Brain pericyte (primary cell): ENCODE measurements around the gene SH3RF3.

ENCODE experiments used
- DNase-seq: peaks from one replicate; pipeline ENCODE4 v3.0.0-alpha.2; 2012; ENCODE audit warnings: low read depth, low spot score

The SH3RF3 gene

DNA sequence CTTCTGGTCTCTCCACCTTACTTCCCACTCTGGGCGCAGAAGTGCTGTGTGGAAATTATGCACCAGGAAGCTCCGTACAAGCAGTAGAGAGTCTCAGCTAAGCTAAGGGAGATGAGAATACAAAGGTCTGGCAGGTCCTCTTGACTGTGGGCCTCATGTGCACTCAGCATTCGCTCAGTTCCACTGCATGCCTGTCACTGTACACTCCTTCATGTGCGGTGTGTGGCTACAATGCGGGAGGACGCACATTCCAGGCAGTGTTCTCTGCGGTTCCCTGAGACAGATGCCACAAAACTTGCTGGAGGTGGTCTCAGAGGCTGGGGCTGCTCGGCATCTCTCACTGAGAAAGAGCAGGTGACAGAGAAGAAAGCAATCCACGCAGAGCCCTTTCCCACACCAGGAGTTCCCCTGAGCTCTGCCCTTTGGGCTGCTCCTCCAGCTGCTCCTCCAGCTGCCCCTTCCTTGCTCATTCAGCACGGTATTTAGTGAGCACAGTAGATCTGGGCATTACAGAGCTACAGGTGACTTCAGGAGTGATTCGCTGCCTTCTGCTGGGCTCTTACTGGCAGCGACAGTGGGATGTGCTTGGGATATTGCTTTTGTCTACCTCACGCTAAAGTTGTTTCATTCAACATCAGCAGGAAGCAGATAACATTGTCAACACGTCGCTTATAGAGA, 176.6 kb downstream of the SH3RF3 start:
- no peak for DNase-seq

GRCh38 chr2:109306190-109306589, 177.2 kb downstream of the SH3RF3 start:
- DNase-seq: no peak

DNA sequence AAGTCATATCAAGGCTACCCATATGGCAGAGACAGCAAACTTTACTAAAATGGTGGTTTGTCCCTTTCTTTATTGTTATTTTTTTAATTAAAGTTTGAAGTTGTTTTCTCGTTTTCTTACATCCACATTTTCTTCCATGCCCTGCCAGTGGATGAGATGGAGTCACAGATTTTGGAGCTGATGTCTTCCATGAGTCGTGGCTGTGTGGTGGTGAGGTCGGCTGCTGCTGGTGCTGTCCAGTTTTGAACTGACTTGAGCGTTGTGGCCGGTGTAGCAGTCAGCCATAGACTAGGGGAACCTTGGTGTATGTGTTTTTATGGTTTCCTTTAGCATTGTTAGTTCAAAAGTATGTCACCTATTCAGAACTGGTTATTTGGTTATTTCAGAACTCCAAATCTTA, 182.8 kb downstream of the SH3RF3 start:
- no peak for DNase-seq

GRCh38 chr2:109312902-109313301, 183.9 kb downstream of the SH3RF3 start:
- no peak for DNase-seq

DNA sequence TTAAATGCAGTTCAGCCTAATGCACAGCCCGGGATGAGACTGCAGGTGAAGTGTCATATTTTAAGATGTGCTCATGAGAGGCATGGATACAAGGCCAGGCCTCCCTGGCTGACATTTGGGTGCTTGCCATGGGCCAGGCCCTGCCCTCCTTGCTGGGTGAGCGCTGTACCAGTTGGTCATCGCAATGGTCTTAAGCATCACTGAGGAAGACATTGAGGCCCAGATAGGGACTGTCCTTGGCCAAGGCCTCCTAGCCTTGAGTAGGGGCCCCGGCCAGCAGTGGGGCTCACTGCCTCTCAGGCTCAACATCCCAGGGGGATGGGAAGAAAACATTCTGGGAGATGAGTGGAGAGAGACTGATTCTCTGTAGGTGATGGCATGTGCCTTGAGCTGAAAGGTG, 184.3 kb downstream of the SH3RF3 start:
- DNase-seq: no peak

- DNase-seq: no peak
These were observed 187.1 kb downstream of the SH3RF3 start for GRCh38 chr2:109316091-109316490.

DNA sequence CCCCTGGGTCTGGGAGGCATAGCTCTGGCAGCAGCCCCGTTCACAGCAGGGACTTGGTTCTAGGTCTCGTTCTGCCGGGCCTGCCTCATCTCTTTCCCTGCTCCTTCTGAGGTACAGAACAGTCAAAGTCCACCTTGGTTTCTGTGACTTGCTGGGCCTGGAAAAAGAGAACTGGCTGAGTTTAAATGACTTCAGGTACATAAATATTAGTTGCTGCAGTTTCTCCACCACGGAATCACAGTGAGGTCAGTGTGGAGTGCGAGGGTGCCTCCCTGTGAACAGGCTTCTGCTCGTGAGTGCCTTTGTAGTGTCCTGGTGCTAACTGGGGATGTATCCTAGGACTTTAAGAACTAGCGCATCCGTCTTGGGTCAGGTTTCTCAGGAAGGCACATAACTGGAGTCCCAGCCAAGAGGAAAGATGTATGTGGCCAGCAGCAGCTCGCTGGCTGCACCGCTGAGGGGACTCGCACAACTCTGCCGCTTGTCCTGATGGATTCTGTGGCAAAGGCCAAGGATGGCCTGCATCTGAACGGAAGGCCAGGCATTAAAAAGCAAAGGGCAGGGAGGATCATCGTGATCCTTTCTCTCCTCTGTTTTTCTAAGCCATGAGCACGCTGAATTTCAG, 188.6 kb downstream of the SH3RF3 start:
- DNase-seq: no peak

DNA sequence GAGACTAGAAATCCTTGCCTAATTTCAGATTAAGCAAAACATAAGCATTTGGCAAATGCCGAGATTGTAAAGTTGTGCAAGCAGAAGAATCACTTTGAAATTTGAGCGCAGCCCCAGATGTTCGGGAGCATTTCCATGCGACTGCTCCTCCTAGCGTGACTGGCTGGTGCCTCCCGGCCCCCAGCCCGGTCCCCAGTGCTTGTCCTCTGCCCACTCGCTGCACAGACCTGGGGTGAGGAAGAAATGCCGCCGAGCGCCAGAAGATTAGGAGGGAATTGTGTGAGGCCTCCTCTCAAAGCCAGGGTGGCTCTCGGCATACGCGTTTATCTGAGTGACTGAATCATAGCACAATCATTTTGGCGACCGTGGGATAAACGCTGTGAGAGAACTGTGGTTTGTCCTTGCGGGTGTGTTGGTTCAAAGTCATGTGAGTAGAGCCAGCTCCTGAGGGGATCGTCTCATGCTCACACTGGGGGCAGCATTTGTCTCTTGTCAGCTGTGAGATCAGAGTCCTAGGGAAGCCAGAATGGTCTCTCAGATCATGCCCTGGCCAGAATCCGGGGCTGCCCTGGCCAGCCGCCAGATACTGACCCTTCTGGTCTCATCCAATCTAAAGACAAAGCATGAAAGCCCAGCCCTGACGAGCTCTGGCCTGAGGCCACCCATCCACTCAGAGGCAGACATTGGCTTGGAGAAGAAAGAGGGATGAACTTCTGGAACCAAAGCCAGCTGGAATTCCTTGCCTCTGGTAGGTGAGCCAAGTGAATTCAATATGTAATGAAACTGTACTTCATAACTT, 189.3 kb downstream of the SH3RF3 start:
- DNase-seq: peak; percentile 85

- DNase-seq: no peak
These were observed 189.9 kb downstream of the SH3RF3 start for GRCh38 chr2:109318949-109319342.

- no peak for DNase-seq
These were observed 191.4 kb downstream of the SH3RF3 start for GRCh38 chr2:109320195-109320922.

DNA sequence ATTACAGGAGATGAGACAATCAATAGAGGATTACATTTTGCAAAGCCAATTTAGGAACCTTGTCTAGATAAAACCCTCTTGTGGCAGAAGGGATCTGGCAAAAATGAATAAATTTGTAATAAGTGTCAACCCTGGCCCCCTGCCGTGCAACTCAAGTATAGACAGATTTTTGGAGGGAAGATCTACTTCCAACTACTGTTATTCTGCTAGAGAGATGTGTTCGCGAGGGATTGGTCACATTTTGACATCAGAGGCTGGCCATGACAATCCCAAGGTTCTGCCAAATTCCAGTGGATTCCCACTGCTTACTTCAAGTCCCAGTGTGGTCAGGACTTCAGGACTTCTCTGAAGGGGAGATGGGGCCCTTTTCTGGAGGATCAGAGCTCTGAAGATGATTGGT, 192.6 kb downstream of the SH3RF3 start:
- DNase-seq: no peak

- peak; percentile 90 for DNase-seq
These were observed 193.1 kb downstream of the SH3RF3 start for GRCh38 chr2:109322111-109322510.

- DNase-seq: no peak
These were observed 193.6 kb downstream of the SH3RF3 start for GRCh38 chr2:109322641-109323040.

GRCh38 chr2:109324861-109325260, 195.9 kb downstream of the SH3RF3 start:
- peak; percentile 94 for DNase-seq

- no peak for DNase-seq
These were observed 196.6 kb downstream of the SH3RF3 start for GRCh38 chr2:109325570-109325969.

- DNase-seq: no peak
These were observed 197.3 kb downstream of the SH3RF3 start for GRCh38 chr2:109326306-109326705.

- DNase-seq: no peak
These were observed 201.1 kb downstream of the SH3RF3 start for GRCh38 chr2:109330056-109330455.

- DNase-seq: no peak
These were observed 202.1 kb downstream of the SH3RF3 start for GRCh38 chr2:109331081-109331480.

DNA sequence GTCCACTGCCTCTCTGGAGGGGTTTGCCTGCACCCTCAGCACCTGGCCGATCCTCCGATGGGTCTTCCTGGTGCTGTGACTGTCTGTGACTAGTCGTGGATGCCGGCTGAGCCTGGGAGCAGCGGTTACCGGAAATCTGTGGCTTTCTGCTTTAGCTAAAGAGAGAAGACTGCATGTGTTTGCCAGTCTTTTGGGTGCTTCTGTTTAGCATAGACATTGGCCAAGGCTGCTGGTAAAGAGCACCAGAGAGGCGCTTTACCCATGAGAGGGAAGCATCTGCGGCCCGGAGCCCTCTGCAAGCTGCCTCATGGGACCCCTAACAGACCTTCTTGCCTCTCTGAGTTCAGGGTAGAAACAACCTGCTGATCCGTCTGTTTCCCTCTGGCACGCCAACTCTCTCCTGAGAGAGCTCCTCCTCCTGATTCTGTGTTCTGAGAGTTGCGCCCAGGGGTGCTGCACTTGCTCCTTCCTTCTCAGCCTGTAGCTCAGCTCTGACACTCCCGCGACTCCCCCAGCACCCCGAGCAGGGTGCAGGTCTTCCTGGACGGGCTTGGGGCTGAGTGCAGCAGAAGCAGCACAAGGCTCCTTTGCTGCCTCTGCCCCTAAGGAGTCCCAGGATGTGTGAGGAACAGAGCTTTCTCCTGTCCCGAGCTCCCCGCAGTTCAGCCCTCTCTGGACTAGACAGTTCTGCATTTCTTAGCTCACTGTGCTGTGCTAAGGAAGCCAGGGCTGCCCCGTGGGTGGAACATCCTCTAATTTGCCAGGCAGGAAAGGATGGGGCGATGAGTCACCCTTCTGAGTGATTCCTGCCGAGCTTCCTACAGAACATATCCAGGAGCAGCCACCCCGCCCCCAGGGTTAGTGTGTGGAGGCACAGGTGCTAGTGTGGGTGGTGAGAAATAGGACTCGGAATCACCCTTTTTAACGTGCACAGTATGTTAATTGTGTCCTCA, 203.2 kb downstream of the SH3RF3 start:
- DNase-seq: peak; percentile 91

DNA sequence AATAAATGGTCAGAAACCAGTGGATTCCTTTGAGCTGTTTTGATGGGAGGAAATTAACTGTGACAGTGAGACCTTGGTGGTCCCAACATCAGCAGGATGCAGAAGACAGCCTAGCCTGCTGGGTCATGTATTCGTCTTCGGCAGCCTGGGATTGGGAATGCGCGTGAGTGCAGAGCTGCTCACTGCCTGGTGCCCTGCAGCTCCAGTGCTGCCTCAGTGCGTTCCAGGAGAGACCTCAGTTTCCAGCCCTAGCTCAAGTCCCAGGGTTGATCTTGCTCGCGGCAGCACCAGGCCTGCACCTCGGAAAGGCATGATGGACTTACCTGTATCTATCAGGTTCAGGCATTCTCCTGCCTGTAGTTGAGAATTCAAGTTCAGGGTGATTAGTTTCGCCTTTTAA, 203.9 kb downstream of the SH3RF3 start:
- DNase-seq: no peak
